Neural cell (in vitro differentiated cells): ENCODE measurements around the gene RWDD4. TPM values are rescaled to one million over a fixed set of nuclear protein-coding genes. Genes with fewer than 3 reads are reported as not detected.

Experiments
- H2AFZ ChIP-seq: fragments of 200-600, 300-800 bp; sonication (generic), shearing (Covaris generic); 2 replicates; pipeline ENCODE4 v1.6.0; 2014; ENCODE audit warnings: low read depth, mild to moderate bottlenecking, antibody characterized with exemption, low read length, moderate library complexity
- H3F3A ChIP-seq: fragments of 200-600 bp; shearing (Covaris generic); 2 replicates; pipeline ENCODE4 v1.6.1; 2016; ENCODE audit warnings: mild to moderate bottlenecking, moderate library complexity, mixed read lengths, antibody characterized with exemption, low read length; ENCODE audit not compliant: insufficient read depth, poor library complexity, severe bottlenecking
- H3K27ac ChIP-seq: fragments of 200-600, 300-800 bp; sonication (generic), shearing (Covaris generic); 2 replicates; pipeline ENCODE4 v1.5.1; 2014; ENCODE audit warnings: mild to moderate bottlenecking, low read length, moderate library complexity
- H3K27me3 ChIP-seq: fragments of 300-800, 200-600 bp; sonication (generic), shearing (Covaris generic); 2 replicates; pipeline ENCODE4 v1.6.0; 2014; ENCODE audit warnings: mild to moderate bottlenecking, low read depth, low read length, moderate library complexity; ENCODE audit not compliant: insufficient read depth
- H3K36me3 ChIP-seq: fragments of 300-800, 200-600 bp; sonication (generic), shearing (Covaris generic); 2 replicates; pipeline ENCODE4 v1.5.1; 2014; ENCODE audit warnings: mild to moderate bottlenecking, antibody characterized with exemption, low read length, moderate library complexity; ENCODE audit not compliant: insufficient read depth
- H3K4me2 ChIP-seq: fragments of 300-800, 200-600 bp; sonication (generic), shearing (Covaris generic); 2 replicates; pipeline ENCODE4 v1.6.0; 2014; ENCODE audit warnings: mild to moderate bottlenecking, low read length
- H3K4me3 ChIP-seq: fragments of 300-800, 200-600 bp; sonication (generic), shearing (Covaris generic); 2 replicates; pipeline ENCODE4 v1.5.1; 2014; ENCODE audit warnings: mild to moderate bottlenecking, low read length, moderate library complexity
- H3K79me2 ChIP-seq: fragments of 200-600 bp; shearing (Covaris generic); replicated peaks from 2 replicates; pipeline ENCODE4 v1.6.0; 2014; ENCODE audit warnings: mild to moderate bottlenecking, low read length, moderate library complexity; ENCODE audit not compliant: insufficient read depth
- H3K9ac ChIP-seq: fragments of 300-800, 200-600 bp; sonication (generic), shearing (Covaris generic); 2 replicates; pipeline ENCODE4 v1.6.1; 2016; ENCODE audit warnings: mild to moderate bottlenecking, low read length, mixed read lengths
- H3K9me2 ChIP-seq: fragments of 200-600 bp; shearing (Covaris generic); 2 replicates; pipeline ENCODE4 v1.6.1; 2016; ENCODE audit warnings: mild to moderate bottlenecking, low read length, mixed read lengths; ENCODE audit not compliant: insufficient read depth
- H3K9me3 ChIP-seq: fragments of 200-600, 300-800 bp; sonication (generic), shearing (Covaris generic); 2 replicates; pipeline ENCODE4 v1.6.1; 2016; ENCODE audit warnings: mild to moderate bottlenecking, mixed run types, low read length, moderate library complexity, mixed read lengths
- H4K20me1 ChIP-seq: fragments of 200-600 bp; shearing (Covaris generic); 2 replicates; pipeline ENCODE4 v1.6.1; 2016; ENCODE audit warnings: mild to moderate bottlenecking, mixed run types; ENCODE audit not compliant: insufficient read depth
- CTCF ChIP-seq: fragments of 450-650 bp; IDR thresholded peaks from 2 replicates; pipeline ENCODE4 v1.5.1; 2014; ENCODE audit warnings: antibody characterized with exemption, mild to moderate bottlenecking, moderate library complexity; ENCODE audit not compliant: poor library complexity, severe bottlenecking
- EP300 ChIP-seq: fragments of 450-650 bp; conservative IDR thresholded peaks from 2 replicates; pipeline ENCODE4 v1.6.1; 2014; ENCODE audit warnings: antibody characterized with exemption, mild to moderate bottlenecking, moderate library complexity; ENCODE audit not compliant: poor library complexity, severe bottlenecking
- EZH2 ChIP-seq: fragments of 200-600, 300-800 bp; shearing (Covaris generic), sonication (generic); IDR thresholded peaks from 2 replicates; pipeline ENCODE4 v1.6.1; 2014; ENCODE audit warnings: antibody characterized with exemption, low read length, borderline replicate concordance, mild to moderate bottlenecking; ENCODE audit not compliant: insufficient read depth, poor library complexity, severe bottlenecking
- MXI1 ChIP-seq: fragments of 450-650 bp; conservative IDR thresholded peaks from 2 replicates; pipeline ENCODE4 v1.6.1; 2014; ENCODE audit warnings: antibody characterized with exemption, mild to moderate bottlenecking; ENCODE audit not compliant: poor library complexity, severe bottlenecking
- POLR2AphosphoS5 ChIP-seq: IDR thresholded peaks from 2 replicates; pipeline ENCODE4 v1.6.1; 2012
- RAD21 ChIP-seq: fragments of 450-650 bp; conservative IDR thresholded peaks from 2 replicates; pipeline ENCODE4 v1.6.1; 2014; ENCODE audit warnings: antibody characterized with exemption, mild to moderate bottlenecking, moderate library complexity
- REST ChIP-seq: IDR thresholded peaks from 2 replicates; pipeline ENCODE4 v1.6.1; 2012; ENCODE audit warnings: borderline replicate concordance
- SMC3 ChIP-seq: fragments of 450-650 bp; conservative IDR thresholded peaks from 2 replicates; pipeline ENCODE4 v1.6.1; 2014; ENCODE audit warnings: antibody characterized with exemption, mild to moderate bottlenecking, moderate library complexity; ENCODE audit not compliant: poor library complexity
- TAF1 ChIP-seq: IDR thresholded peaks from 2 replicates; pipeline ENCODE4 v1.6.1; 2012; ENCODE audit warnings: low read depth
- polyA plus RNA-seq: library from polyadenylated mRNA; depleted of rRNA; stranded (reverse); fragments of >200 nt; gene quantifications from 2 replicates; pipeline ENCODE4 v1.2.3, GENCODE V29; 2014

Gene RWDD4
- polyA plus RNA-seq, 1 donor from 2014 or later, result 68.2 TPM

- no peak for TF ChIP-seq SMC3
- TF ChIP-seq CTCF, result no peak
- no peak for TF ChIP-seq TAF1
- no peak for TF ChIP-seq POLR2AphosphoS5
- TF ChIP-seq RAD21, result no peak
- Histone ChIP-seq H3K9me2 (no peaks in the 10 kb centered on the region), H3K4me2 (no peak overlapping the region), H3K79me2 (no peaks in the 10 kb centered on the region), H3K36me3 (no peaks in the 10 kb centered on the region), H2AFZ (no peak overlapping the region), H3K9me3 (no peaks in the 10 kb centered on the region), H3K9ac (no peak overlapping the region), H3F3A (no peaks in the 10 kb centered on the region), H3K4me3 (no peak overlapping the region), H4K20me1 (no peaks in the 10 kb centered on the region), H3K27me3 (no peaks in the 10 kb centered on the region), H3K27ac (no peak overlapping the region)
These were observed 58.7 kb downstream of the RWDD4 start for GRCh38 chr4:183600189-183600685.

GRCh38 chr4:183599690-183600089 is 59.3 kb downstream of the RWDD4 start:
- Histone ChIP-seq H3K27ac (no peak overlapping the region), H3K27me3 (no peaks in the 10 kb centered on the region), H2AFZ (no peak overlapping the region), H3F3A (no peaks in the 10 kb centered on the region), H3K9ac (no peak overlapping the region), H3K4me3 (no peak overlapping the region), H4K20me1 (no peaks in the 10 kb centered on the region), H3K4me2 (no peak overlapping the region), H3K9me3 (no peaks in the 10 kb centered on the region), H3K79me2 (no peaks in the 10 kb centered on the region), H3K9me2 (no peaks in the 10 kb centered on the region), H3K36me3 (no peaks in the 10 kb centered on the region)
- no peak for TF ChIP-seq TAF1
- no peak for TF ChIP-seq CTCF
- no peak for TF ChIP-seq MXI1
- TF ChIP-seq SMC3, result no peak
- no peak for TF ChIP-seq EZH2
- no peak for TF ChIP-seq POLR2AphosphoS5
- no peak for TF ChIP-seq EP300
- no peak for TF ChIP-seq RAD21
- TF ChIP-seq REST, result no peak
